HG03159 (cell line): ENCODE measurements around the gene TMEM45B.
"Not testable (repeated sequence)": the region's sequence is repeated elsewhere in the genome, so short reads cannot be mapped to it uniquely, and the experiment has no call there.

Experiments used
- ATAC-seq: cut with Tn5 transposase; IDR thresholded peaks from one replicate; pipeline ENCODE4 v1.9.1; 2021; ENCODE audit warnings: mild to moderate bottlenecking, moderate library complexity; ENCODE audit not compliant: unreplicated experiment

The TMEM45B gene

GRCh38 chr11:129804012-129804411 lies 11.6 kb upstream of the TMEM45B start:
- no peak for ATAC-seq

GRCh38 chr11:129808241-129808640 lies 7.4 kb upstream of the TMEM45B start:
- not testable (repeated sequence) for ATAC-seq

GRCh38 chr11:129813231-129813791 lies 2.3 kb upstream of the TMEM45B start:
- ATAC-seq = no peak

GRCh38 chr11:129814244-129815014 lies 1.2 kb upstream of the TMEM45B start:
- ATAC-seq = no peak

- ATAC-seq = no peak
Measured at GRCh38 chr11:129817534-129818051, 1.9 kb downstream of the TMEM45B start.

GRCh38 chr11:129818236-129818635 lies 2.6 kb downstream of the TMEM45B start:
- ATAC-seq = not testable (repeated sequence)

- ATAC-seq = no peak
Measured at GRCh38 chr11:129819237-129819636, 3.6 kb downstream of the TMEM45B start.

- ATAC-seq = not testable (repeated sequence)
Measured at GRCh38 chr11:129820228-129820627, 4.6 kb downstream of the TMEM45B start.

GRCh38 chr11:129823281-129823680 lies 7.6 kb downstream of the TMEM45B start:
- ATAC-seq = not testable (repeated sequence)

- ATAC-seq = not testable (repeated sequence)
Measured at GRCh38 chr11:129823799-129824198, 8.2 kb downstream of the TMEM45B start.

GRCh38 chr11:129825380-129825779 lies 9.7 kb downstream of the TMEM45B start:
- no peak for ATAC-seq

- ATAC-seq = no peak
Measured at GRCh38 chr11:129828301-129828836, 12.7 kb downstream of the TMEM45B start.

GRCh38 chr11:129829497-129829896 lies 13.8 kb downstream of the TMEM45B start:
- not testable (repeated sequence) for ATAC-seq

- not testable (repeated sequence) for ATAC-seq
Measured at GRCh38 chr11:129831227-129831626, 15.6 kb downstream of the TMEM45B start.

GRCh38 chr11:129833260-129833659 lies 17.6 kb downstream of the TMEM45B start:
- not testable (repeated sequence) for ATAC-seq

GRCh38 chr11:129836423-129836891 lies 20.8 kb downstream of the TMEM45B start:
- ATAC-seq = not testable (repeated sequence)

- no peak for ATAC-seq
Measured at GRCh38 chr11:129836979-129837378, 21.3 kb downstream of the TMEM45B start.

GRCh38 chr11:129840236-129840635 lies 24.6 kb downstream of the TMEM45B start:
- ATAC-seq = no peak

GRCh38 chr11:129842138-129842537 lies 26.5 kb downstream of the TMEM45B start:
- no peak for ATAC-seq

- no peak for ATAC-seq
Measured at GRCh38 chr11:129846508-129847335, 31.1 kb downstream of the TMEM45B start.

- ATAC-seq = not testable (repeated sequence)
Measured at GRCh38 chr11:129847361-129847760, 31.7 kb downstream of the TMEM45B start.
